ENCODE data around the gene PTGDS. TPM values are rescaled to one million over a fixed set of nuclear protein-coding genes. Genes with fewer than 3 reads are reported as not detected.

Gene PTGDS
- total RNA-seq, 4 donors from 2014 or later = 6.8 to 59.1 (median 17.8) TPM

GRCh38 chr9:137007816-137008270 is 30.5 kb downstream of the PTGDS start:
- H3K27me3 ChIP-seq = no peaks in the 10 kb centered on the region
- intact Hi-C loops (cut with DNase I; ENCODE audit: low total_unique reads) (no loop called here), in situ Hi-C loops (cut with MboI; ENCODE audit: low pct_ligation_motif_present in 1 of 4, low pct_unique_long_range_greater_than_20kb in 1 of 4, low sequenced_read_pairs in 3 of 4) (no loop called here)
- no peak overlapping the region for H3K27ac ChIP-seq
- no peak for DNase-seq
- no peaks in the 10 kb centered on the region for H3K4me1 ChIP-seq
- no peaks in the 10 kb centered on the region for H3K36me3 ChIP-seq
- TF ChIP-seq CTCF (IDR thresholded peaks at IDR 0.05) = no peak
- TF ChIP-seq POLR2AphosphoS5 (IDR thresholded peaks at IDR 0.05) = no peak
- no peak for TF ChIP-seq POLR2A (IDR thresholded peaks at IDR 0.05)
- TF ChIP-seq EP300 (IDR thresholded peaks at IDR 0.05; ENCODE audit: low read depth) = no peak
- no peak overlapping the region for H3K4me3 ChIP-seq
- H3K9me3 ChIP-seq = no peaks in the 10 kb centered on the region
- WGBS, 2 donors (ENCODE audit: low coverage in 1 of 2) = 88% methylated on average over 12 of the region's 13 CpGs; no CpG with 5 or more reads in 1 of the 2 donors

GRCh38 chr9:137008312-137008711 is 31.0 kb downstream of the PTGDS start:
- Histone ChIP-seq H3K36me3 (no peaks in the 10 kb centered on the region), H3K27me3 (no peaks in the 10 kb centered on the region), H3K4me1 (no peaks in the 10 kb centered on the region), H3K9me3 (no peaks in the 10 kb centered on the region), H3K27ac (no peak overlapping the region), H3K4me3 (no peak overlapping the region)
- intact Hi-C loops (cut with DNase I; ENCODE audit: low total_unique reads) (no loop called here), in situ Hi-C loops (cut with MboI; ENCODE audit: low pct_ligation_motif_present in 1 of 4, low pct_unique_long_range_greater_than_20kb in 1 of 4, low sequenced_read_pairs in 3 of 4) (no loop called here)
- TF ChIP-seq POLR2A (IDR thresholded peaks at IDR 0.05) (no peak), POLR2AphosphoS5 (IDR thresholded peaks at IDR 0.05) (no peak), CTCF (IDR thresholded peaks at IDR 0.05) (no peak), EP300 (IDR thresholded peaks at IDR 0.05; ENCODE audit: low read depth) (no peak)
- DNase-seq = no peak
- WGBS, 2 donors (ENCODE audit: low coverage in 1 of 2) = 94% methylated on average over 17 of the region's 22 CpGs; no CpG with 5 or more reads in 1 of the 2 donors

GRCh38 chr9:137009217-137009616 is 31.9 kb downstream of the PTGDS start:
- no peaks in the 10 kb centered on the region for H3K4me1 ChIP-seq
- in situ Hi-C loops (cut with MboI; ENCODE audit: low pct_ligation_motif_present in 1 of 4, low pct_unique_long_range_greater_than_20kb in 1 of 4, low sequenced_read_pairs in 3 of 4) = no loop called here
- TF ChIP-seq POLR2AphosphoS5 (IDR thresholded peaks at IDR 0.05) (no peak), CTCF (IDR thresholded peaks at IDR 0.05) (no peak), POLR2A (IDR thresholded peaks at IDR 0.05) (no peak), EP300 (IDR thresholded peaks at IDR 0.05; ENCODE audit: low read depth) (no peak)
- no peak for DNase-seq
- H3K27me3 ChIP-seq = no peaks in the 10 kb centered on the region
- H3K9me3 ChIP-seq = no peaks in the 10 kb centered on the region
- intact Hi-C loops (cut with DNase I; ENCODE audit: low total_unique reads) = no loop called here
- 96% methylated on average over 14 of the region's 18 CpGs; no CpG with 5 or more reads in 1 of the 2 donors for WGBS, 2 donors (ENCODE audit: low coverage in 1 of 2)
- H3K36me3 ChIP-seq = no peaks in the 10 kb centered on the region
- no peak overlapping the region for H3K4me3 ChIP-seq
- H3K27ac ChIP-seq = no peak overlapping the region

- no peak for DNase-seq
- Histone ChIP-seq H3K27me3 (no peaks in the 10 kb centered on the region), H3K9me3 (no peaks in the 10 kb centered on the region), H3K4me1 (no peaks in the 10 kb centered on the region), H3K36me3 (no peaks in the 10 kb centered on the region), H3K4me3 (no peak overlapping the region), H3K27ac (no peak overlapping the region)
- in situ Hi-C loops (cut with MboI; ENCODE audit: low pct_ligation_motif_present in 1 of 4, low pct_unique_long_range_greater_than_20kb in 1 of 4, low sequenced_read_pairs in 3 of 4) (no loop called here), intact Hi-C loops (cut with DNase I; ENCODE audit: low total_unique reads) (no loop called here)
- 97 to 100% methylated on average over 2 to 24 of the region's 49 CpGs for WGBS, 2 donors (ENCODE audit: low coverage in 1 of 2)
- TF ChIP-seq POLR2AphosphoS5 (IDR thresholded peaks at IDR 0.05) (no peak), POLR2A (IDR thresholded peaks at IDR 0.05) (no peak), CTCF (IDR thresholded peaks at IDR 0.05) (no peak), EP300 (IDR thresholded peaks at IDR 0.05; ENCODE audit: low read depth) (no peak)
Observed at GRCh38 chr9:137009938-137010732, 32.8 kb downstream of the PTGDS start.

Measured in transverse colon (tissue), 4 donors.